Myometrial cell (primary cell): ENCODE measurements around the gene ANXA1. TPM values are rescaled to one million over a fixed set of nuclear protein-coding genes. Genes with fewer than 3 reads are reported as not detected.

Experiments used
- total RNA-seq: library from RNA; depleted of rRNA; stranded (reverse); fragments of >200 nt; gene quantifications from 2 replicates; pipeline ENCODE4 v1.2.3, GENCODE V29; 2015

The ANXA1 gene
- total RNA-seq = 1,085 and 1,134 TPM in 2 replicates

GRCh38 chr9:73151653-73152542, at the start of gene ANXA1:
Gene ANXA1, plus strand, starts transcription at chr9:73151865. Its CDS starts 6,671 bp downstream, at chr9:73158536.

Other genes starting within 250 kb of the ANXA1 start
- gene ALDH1A1, start 198.8 kb upstream of the ANXA1 start, total RNA-seq = 679 and 736 TPM in 2 replicates